ENCODE results near the gene VSNL1.
"Not testable (repeated sequence)": the region's sequence is repeated elsewhere in the genome, so short reads cannot be mapped to it uniquely, and the experiment has no call there.

VSNL1 gene

GRCh38 chr2:17543131-17543660, 2.7 kb downstream of the VSNL1 start:
- DNase-seq = no peak

GRCh38 chr2:17543848-17544247, 3.4 kb downstream of the VSNL1 start:
- no peak for DNase-seq

- no peak for DNase-seq
Observed at GRCh38 chr2:17544256-17544655, 3.8 kb downstream of the VSNL1 start.

- DNase-seq = no peak
Observed at GRCh38 chr2:17545680-17546613, 5.5 kb downstream of the VSNL1 start.

GRCh38 chr2:17547237-17547636, 6.7 kb downstream of the VSNL1 start:
- DNase-seq = no peak

- DNase-seq = no peak
Observed at GRCh38 chr2:17547737-17548136, 7.2 kb downstream of the VSNL1 start.

- DNase-seq = no peak
Observed at GRCh38 chr2:17550907-17551306, 10.4 kb downstream of the VSNL1 start.

- no peak for DNase-seq
Observed at GRCh38 chr2:17555150-17555549, 14.7 kb downstream of the VSNL1 start.

GRCh38 chr2:17557596-17557995, 17.1 kb downstream of the VSNL1 start:
- no peak for DNase-seq

GRCh38 chr2:17558053-17558452, 17.6 kb downstream of the VSNL1 start:
- DNase-seq = no peak

- DNase-seq = no peak
Observed at GRCh38 chr2:17558878-17559277, 18.4 kb downstream of the VSNL1 start.

GRCh38 chr2:17565726-17566125, 25.2 kb downstream of the VSNL1 start:
- DNase-seq = not testable (repeated sequence)

GRCh38 chr2:17571681-17572080, 31.2 kb downstream of the VSNL1 start:
- DNase-seq = no peak

GRCh38 chr2:17573085-17573803, 32.7 kb downstream of the VSNL1 start:
- no peak for DNase-seq

GRCh38 chr2:17573804-17574175, 33.3 kb downstream of the VSNL1 start:
- no peak for DNase-seq

- DNase-seq = no peak
Observed at GRCh38 chr2:17574406-17575073, 34.0 kb downstream of the VSNL1 start.

GRCh38 chr2:17576802-17577201, 36.3 kb downstream of the VSNL1 start:
- no peak for DNase-seq

- no peak for DNase-seq
Observed at GRCh38 chr2:17578466-17578928, 38.0 kb downstream of the VSNL1 start.

GRCh38 chr2:17579605-17580318, 39.3 kb downstream of the VSNL1 start:
- no peak for DNase-seq

GRCh38 chr2:17580319-17580715, 39.8 kb downstream of the VSNL1 start:
- DNase-seq = no peak

- no peak for DNase-seq
Observed at GRCh38 chr2:17581831-17582230, 41.3 kb downstream of the VSNL1 start.

GRCh38 chr2:17583166-17583565, 42.7 kb downstream of the VSNL1 start:
- no peak for DNase-seq

GRCh38 chr2:17583646-17584045, 43.1 kb downstream of the VSNL1 start:
- DNase-seq = no peak

Measured in activated CD4-positive, alpha-beta T cell treated with anti-CD3 and anti-CD28 coated beads, Interleukin-10, Interleukin-2, amounts not matched to agents 100 ng/mL and 50 ng/mL, durations not matched to agents 16 hours and 8 hours (primary cell).